DOHH2 (cell line): Measurements from ENCODE around the gene AKAP1.

Source experiments
- CTCF ChIP-seq: fragments of 200-600 bp; sonication (generic); IDR thresholded peaks from one replicate; pipeline ENCODE4 v1.5.1; 2014; ENCODE audit warnings: antibody characterized with exemption, mild to moderate bottlenecking, low read depth, low read length; ENCODE audit not compliant: poor library complexity, severe bottlenecking
- EZH2phosphoT487 ChIP-seq: fragments of 200-600 bp; sonication (generic); IDR thresholded peaks from 2 replicates; pipeline ENCODE4 v1.6.1; 2017; ENCODE audit warnings: borderline replicate concordance, mild to moderate bottlenecking, antibody characterized with exemption, low read length, moderate library complexity, mixed read lengths

DNA sequence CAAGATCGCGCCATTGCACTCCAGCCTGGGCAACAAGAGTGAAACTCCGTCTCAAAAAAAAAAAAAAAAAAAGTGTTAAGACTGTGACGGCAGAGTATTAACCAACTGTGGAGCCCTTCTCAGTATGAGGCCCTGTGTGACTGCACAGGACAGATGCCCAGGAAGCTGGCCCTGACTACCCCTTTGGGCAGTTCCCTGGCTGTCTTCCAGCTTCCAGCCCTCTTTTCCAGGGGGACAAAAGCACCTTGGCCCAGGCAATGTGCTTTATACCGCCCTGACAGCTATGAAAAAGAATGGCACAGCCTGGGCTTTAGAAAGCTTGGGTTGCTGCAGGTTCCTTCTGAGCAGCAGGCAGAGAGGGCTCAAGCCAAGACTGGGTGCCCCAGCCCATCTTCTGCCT is 61.2 kb downstream of the AKAP1 start:
- TF ChIP-seq CTCF (no peak), EZH2phosphoT487 (no peak)
